ENCODE measurements around the gene ZNF710. TPM values are rescaled to one million over a fixed set of nuclear protein-coding genes. Genes with fewer than 3 reads are reported as not detected.

Gene ZNF710
- polyA plus RNA-seq, 1 of the 3 experiments (the other 2 are of a cell fraction), result 2.7 TPM

DNA sequence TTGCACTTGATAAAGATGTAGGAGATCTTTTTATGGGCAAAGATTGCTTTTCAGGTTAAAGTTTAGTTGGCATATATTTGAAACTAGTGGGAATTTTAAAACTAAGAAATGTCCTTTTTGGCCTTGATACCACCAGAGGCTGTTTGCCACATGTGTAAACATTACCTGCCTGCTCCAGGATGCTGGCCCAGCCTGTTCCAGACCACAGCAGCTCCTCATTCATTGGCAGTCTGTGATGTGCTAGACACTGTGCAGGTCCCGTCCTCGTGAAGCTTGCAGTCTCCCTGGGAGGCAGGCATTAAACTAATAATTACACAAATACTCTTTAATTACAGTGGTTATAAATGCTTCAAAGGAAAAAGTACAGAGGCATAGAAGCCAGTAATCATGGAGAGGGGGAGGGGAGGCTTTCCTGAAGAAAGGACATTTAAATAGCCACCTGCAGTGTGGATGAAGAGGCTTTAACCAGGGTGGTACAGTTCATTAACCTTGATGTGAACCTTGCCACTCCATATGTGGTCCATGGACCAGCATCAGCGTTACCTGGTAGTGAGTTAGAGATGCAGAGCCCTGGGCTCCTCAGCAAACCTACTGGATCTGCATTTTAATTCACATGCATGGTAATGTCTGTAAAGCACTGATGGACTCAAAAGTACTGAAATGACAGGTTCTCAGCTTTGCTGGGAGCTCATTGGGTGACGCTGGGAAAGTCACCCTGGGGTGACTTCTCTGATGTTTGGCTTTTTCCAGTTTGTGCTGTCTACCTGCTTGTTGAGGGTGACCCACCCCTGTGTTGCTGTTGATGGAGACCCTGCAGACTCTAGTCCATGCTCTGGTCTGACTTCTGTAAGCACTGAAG is 5.3 kb downstream of the ZNF710 start (continued):
- no peak for TF ChIP-seq EZH2phosphoT487 (IDR thresholded peaks at IDR 0.05; ENCODE audit: borderline replicate concordance, low read depth)

- Histone ChIP-seq H3K9ac (no peak overlapping the region), H3K4me2 (no peak overlapping the region), H3K27ac (ENCODE audit: low read depth in 2 of 2, low read length in 1 of 2) (no peak overlapping the region), H3K36me3 (replicated peaks in 1 of 2; ENCODE audit: control insufficient read depth in 1 of 2, insufficient read depth in 2 of 2, low read length in 1 of 2) (peaks cover 0 to 13% of the 10 kb centered on the region in 2 experiments), H4K20me1 (ENCODE audit: insufficient read depth) (no peaks in the 10 kb centered on the region), H2AFZ (ENCODE audit: low read depth) (no peak overlapping the region), H3K27me3 (ENCODE audit: insufficient read depth) (no peaks in the 10 kb centered on the region), H3K9me3 (peaks cover 8% of the 10 kb centered on the region), H3K9me2 (no peaks in the 10 kb centered on the region), H3K79me2 (ENCODE audit: insufficient read depth) (peaks cover 64% of the 10 kb centered on the region), H3F3A (replicated peaks; ENCODE audit: insufficient read depth) (no peaks in the 10 kb centered on the region), H3K4me1 (ENCODE audit: control insufficient read depth in 1 of 2, insufficient read depth in 2 of 2, low read depth in 1 of 2, low read length in 1 of 2) (peaks cover 16 to 18% of the 10 kb centered on the region in 2 experiments), H3K4me3 (ENCODE audit: low read depth in 2 of 2, low read length in 1 of 2) (no peak overlapping the region)
- ChIA-PET CTCF (interaction anchor here (1.1 kb wide), 2 partner anchors 18 to 86 kb away, joined by 3 to 4 read pairs; no protein-coding TSS in a partner anchor), POLR2A (no interaction called here)
- no peak for TF ChIP-seq TEAD4 (IDR thresholded peaks at IDR 0.05; ENCODE audit: borderline replicate concordance, insufficient read depth)
- TF ChIP-seq FOSL2 (IDR thresholded peaks at IDR 0.05; ENCODE audit: borderline replicate concordance, low read depth), result no peak
- TF ChIP-seq, protein P1, sequence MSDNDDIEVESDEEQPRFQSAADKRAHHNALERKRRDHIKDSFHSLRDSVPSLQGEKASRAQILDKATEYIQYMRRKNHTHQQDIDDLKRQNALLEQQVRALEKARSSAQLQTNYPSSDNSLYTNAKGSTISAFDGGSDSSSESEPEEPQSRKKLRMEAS (IDR thresholded peaks at IDR 0.05; ENCODE audit: low read depth), result no peak
- TF ChIP-seq, protein P2, sequence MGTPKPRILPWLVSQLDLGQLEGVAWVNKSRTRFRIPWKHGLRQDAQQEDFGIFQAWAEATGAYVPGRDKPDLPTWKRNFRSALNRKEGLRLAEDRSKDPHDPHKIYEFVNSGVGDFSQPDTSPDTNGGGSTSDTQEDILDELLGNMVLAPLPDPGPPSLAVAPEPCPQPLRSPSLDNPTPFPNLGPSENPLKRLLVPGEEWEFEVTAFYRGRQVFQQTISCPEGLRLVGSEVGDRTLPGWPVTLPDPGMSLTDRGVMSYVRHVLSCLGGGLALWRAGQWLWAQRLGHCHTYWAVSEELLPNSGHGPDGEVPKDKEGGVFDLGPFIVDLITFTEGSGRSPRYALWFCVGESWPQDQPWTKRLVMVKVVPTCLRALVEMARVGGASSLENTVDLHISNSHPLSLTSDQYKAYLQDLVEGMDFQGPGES (IDR thresholded peaks at IDR 0.05; ENCODE audit: low read depth, low read length), result no peak
- no peak for TF ChIP-seq RXRA (IDR thresholded peaks at IDR 0.05; ENCODE audit: borderline replicate concordance, low read depth)
- no peak for TF ChIP-seq GATA2 (CRISPR knock-in tag; IDR thresholded peaks at IDR 0.05)
- no peak for TF ChIP-seq EZH2phosphoT487 (IDR thresholded peaks at IDR 0.05; ENCODE audit: borderline replicate concordance, low read depth)
- no peak for TF ChIP-seq YY1 (IDR thresholded peaks at IDR 0.05; ENCODE audit: low read depth)
- no peak for TF ChIP-seq ELF1 (IDR thresholded peaks at IDR 0.05)
- TF ChIP-seq NRF1 (IDR thresholded peaks at IDR 0.05; ENCODE audit: low read depth, low read length), result no peak
- TF ChIP-seq CTCF (IDR thresholded peaks at IDR 0.05), result no peak
- no peak for TF ChIP-seq USF1 (IDR thresholded peaks at IDR 0.05; ENCODE audit: borderline replicate concordance, low read depth)
- no peak for TF ChIP-seq SMC3 (IDR thresholded peaks at IDR 0.05; ENCODE audit: low read depth, low read length)
- no peak for TF ChIP-seq NFIC (IDR thresholded peaks at IDR 0.05; ENCODE audit: borderline replicate concordance)
- no peak for DNase-seq
- WGBS (ENCODE audit: low lambda C conversion rate), result 93% methylated on average over 4 of the region's 4 CpGs
Measured at GRCh38 chr15:90007076-90007460, 5.9 kb downstream of the ZNF710 start.
